Raji (cell line): ENCODE data around the gene APOBEC2.

Experiments used
- POLR2A ChIP-seq: IDR thresholded peaks from 2 replicates; pipeline ENCODE4 v1.6.1; 2011; ENCODE audit warnings: low read depth, low read length, control low read depth; ENCODE audit not compliant: insufficient read depth

The APOBEC2 gene

DNA sequence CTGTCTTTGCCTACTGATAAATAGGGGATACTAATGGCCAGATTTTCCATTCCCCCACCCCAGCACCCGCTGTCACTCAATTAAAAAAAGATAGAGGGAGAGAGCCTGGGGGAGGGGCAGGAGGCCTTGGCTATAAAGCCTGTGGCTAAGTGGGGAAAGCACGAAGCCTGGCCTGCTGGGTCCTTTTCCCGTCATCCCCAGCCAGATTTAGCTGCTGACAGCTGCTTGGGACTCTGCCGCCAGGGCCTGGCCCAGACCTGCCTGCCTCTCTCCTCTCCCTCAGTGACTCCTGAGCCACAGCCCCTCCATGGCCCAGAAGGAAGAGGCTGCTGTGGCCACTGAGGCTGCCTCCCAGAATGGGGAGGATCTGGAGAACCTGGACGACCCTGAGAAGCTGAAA is at the start of gene APOBEC2:
TSS of gene APOBEC2 (plus strand) at position 162 of the 400 bp plus-strand sequence. CDS start at position 308, 146 bp downstream.
- TF ChIP-seq POLR2A: no peak

DNA sequence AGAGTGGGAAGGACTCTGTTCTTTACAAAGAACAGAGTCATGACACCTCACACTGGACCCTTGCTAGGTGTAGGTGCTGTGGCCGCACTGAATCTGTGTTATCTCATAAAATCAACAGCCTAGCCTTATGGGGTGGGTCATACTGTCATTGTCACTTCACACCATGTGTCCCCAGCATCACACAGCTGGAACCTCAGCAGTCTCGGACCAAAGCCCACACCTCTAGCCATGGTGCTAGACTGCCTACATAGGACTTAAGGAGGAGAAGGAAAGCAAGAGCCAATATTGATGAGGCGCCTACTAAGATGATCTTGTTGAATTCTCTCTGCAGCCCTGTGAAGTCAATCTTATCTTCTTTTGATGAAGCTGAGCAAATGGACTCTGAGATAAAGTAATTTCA is 45.0 kb upstream of the APOBEC2 start:
- TF ChIP-seq POLR2A: no peak

DNA sequence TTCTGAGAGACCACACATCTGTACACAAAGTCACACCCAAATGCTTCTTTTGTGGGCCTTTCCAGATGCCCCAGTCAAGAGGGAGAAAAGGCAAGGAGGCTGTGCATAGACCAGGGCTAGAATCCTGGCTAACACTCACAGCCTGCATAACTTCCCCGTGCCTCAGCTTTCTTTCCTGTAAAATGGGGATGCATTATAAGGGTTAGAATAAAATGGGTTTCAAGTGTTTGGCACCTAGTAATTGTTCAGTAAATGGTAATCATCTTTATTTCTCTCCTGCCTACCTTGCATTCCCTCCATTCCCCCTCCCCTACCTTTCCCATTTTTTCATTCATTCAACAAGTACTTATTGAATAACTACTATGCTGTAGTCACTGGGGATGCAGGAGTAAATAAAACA is 43.3 kb upstream of the APOBEC2 start:
- no peak for TF ChIP-seq POLR2A

DNA sequence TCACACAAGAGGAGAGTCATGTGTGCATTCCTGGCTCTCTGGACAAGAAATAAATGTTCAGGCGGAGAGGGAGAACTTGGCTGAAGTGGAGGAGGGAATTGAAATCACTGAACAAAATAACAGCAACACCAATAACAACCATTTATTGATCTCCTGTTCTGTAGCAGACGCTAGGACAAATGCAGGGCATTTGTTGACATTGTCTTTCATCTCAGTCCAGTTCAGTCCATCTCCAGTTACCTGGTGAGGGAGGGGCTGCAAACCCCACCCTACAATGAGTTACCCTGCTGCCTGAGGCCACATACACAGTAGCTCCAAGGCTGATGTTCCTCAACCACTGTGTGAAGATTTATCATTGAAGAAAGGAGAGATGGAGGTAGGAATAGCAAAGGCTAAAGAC is 41.3 kb upstream of the APOBEC2 start:
- TF ChIP-seq POLR2A: no peak

- TF ChIP-seq POLR2A: no peak
These were observed 39.4 kb upstream of the APOBEC2 start for GRCh38 chr6:41013466-41014153.

DNA sequence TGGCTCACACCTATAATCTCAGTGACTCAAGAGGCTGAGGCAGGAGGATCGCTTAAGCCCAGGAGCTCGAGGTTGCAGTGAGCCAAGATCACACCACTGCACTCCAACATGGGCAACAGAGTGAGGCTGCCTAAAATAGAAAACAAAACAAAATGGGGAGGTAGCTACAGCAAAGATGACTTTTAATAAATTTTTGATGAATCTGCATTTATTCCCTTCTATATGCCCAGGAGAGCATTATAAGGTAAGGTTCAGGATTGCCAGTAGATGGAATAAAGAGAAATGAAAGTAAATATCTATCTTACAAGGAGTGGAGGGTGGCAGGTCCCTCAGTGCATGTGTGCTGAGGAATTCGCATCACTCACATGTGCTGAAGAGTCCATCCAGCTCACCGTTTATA is 38.2 kb upstream of the APOBEC2 start:
- no peak for TF ChIP-seq POLR2A

DNA sequence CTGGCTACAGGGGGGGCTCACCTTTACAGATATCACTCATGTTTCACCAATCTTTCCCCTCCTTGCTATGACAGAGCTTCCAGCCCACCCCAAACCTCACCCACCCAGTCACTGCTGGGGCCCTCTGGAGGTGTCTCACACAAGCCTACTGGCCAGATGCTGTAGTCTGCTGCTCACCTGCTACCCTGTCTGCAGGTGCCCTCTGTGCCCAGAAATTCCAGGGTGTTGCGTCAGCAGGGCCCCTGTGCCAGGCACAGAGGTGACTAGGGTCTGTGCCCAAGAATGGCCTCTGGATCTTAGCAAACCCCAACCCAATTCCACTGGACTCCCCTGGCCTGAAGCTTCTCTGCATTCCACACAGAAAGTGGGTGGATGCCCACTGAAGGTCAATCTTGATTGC is 35.3 kb upstream of the APOBEC2 start:
- TF ChIP-seq POLR2A: no peak

DNA sequence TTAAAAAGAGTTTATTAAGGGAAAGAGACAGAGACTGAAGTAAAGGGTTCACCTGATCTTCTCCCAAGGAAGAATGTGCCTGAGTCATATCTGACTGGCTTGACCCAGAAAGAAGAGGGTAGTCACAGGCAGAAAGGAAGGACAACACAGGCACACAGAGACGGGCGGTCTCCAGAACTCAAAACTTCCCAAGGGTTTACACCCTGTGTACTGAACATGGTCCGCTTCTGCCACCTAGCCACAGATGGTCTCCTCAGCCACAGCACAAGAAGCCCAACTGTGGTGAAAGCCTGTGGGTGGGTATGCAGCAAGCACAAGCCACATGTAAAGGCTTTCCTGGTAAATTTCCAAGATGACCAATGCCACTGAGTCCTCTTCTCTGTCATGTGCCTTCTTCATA is 31.2 kb upstream of the APOBEC2 start:
- TF ChIP-seq POLR2A: no peak

GRCh38 chr6:41022294-41022693 is 30.7 kb upstream of the APOBEC2 start:
- TF ChIP-seq POLR2A: no peak

GRCh38 chr6:41023114-41023513 is 29.9 kb upstream of the APOBEC2 start:
- TF ChIP-seq POLR2A: no peak

- TF ChIP-seq POLR2A: no peak
These were observed 27.0 kb upstream of the APOBEC2 start for GRCh38 chr6:41025966-41026530.

DNA sequence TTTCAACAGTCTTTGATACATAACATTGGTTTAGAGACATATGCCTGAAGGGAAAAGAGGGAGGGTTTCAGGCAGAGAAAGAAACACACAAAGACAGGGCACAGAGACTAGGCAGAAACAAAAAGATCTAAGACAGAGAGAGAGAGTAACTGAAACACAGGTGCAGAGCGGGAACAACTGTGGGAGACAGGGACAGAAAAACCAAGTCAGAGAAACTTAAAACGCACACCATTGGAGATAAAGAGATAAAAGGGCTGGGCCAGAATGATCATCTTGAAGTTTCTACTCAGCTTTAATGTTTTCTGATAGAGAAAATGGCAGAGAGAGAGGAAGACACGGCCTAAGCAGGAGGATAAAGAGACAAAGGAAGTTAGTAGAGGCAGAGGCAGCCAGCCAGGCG is 25.8 kb upstream of the APOBEC2 start:
- no peak for TF ChIP-seq POLR2A

GRCh38 chr6:41027799-41028560 is 25.0 kb upstream of the APOBEC2 start:
- TF ChIP-seq POLR2A: peak; percentile 14; the same call in 1 of the 2 replicates

DNA sequence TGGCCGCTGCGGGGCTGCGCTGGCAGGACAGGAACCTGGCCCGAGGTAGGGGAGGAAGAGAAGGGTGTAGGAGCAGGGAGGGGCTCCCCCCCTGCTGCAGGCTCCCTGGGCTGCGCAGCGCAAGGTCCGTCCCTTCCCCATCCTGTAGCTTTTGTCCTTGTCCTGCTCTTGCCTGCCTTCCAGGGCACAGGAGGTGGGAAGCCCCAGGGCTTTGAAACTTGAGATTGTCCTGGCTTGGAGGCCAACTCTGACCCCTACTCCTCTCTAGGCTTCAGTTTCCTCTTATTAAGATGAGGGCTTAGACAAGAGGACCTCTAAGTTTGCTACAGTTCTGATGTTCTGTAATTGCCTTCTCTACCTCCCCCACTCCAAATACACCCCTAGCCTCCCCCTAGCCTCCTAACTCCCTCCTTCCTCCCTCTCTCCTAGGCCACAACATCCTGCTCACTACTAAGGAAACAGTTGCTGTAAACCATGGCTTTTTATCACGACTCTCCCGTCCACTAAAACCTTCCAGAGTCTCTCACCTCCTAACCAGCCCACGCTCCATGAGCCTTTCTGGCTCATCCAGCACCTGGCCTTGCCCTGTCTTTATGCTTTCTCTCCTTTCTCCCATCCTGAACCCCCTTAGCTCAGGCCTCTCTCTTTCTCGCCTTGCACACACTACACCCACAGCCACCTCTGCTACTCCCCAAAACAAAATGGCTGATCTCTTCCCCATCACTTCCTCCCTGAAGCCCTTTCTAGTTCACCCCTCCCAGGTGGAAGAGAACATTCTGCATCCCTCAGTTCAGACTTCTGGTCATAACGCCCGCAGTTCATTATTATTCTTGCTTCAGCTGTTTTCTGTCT is 24.2 kb upstream of the APOBEC2 start:
- TF ChIP-seq POLR2A: no peak

DNA sequence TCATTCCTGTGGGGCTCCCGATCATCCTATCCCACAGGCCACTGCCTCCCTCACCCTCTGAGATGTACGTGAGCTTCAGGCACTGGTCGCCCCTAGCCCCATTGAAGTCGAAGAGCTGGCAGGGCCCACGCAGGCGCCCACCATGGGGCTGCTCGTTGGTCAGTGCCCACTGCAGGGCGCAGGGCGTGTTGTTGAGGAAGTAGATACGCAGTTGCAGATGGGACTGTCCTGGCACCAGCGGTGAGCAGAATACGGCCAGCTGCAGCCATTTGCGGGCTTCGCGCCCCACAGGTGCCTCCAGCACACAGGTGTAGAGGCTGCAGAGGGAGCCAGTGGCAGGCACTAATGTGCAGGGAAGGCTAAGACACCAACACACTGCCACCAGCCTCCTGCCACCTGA is 20.2 kb upstream of the APOBEC2 start:
- TF ChIP-seq POLR2A: no peak
